SK-N-MC (cell line): Measurements from ENCODE around the gene HBQ1.
"Not testable (repeated sequence)": the region's sequence is repeated elsewhere in the genome, so short reads cannot be mapped to it uniquely, and the experiment has no call there.

Experiments
- EZH2 ChIP-seq: fragments of 200-600 bp; sonication (generic); IDR thresholded peaks from one replicate; pipeline ENCODE4 v1.6.1; 2017; ENCODE audit warnings: antibody characterized with exemption
- FOXP2 ChIP-seq: optimal IDR thresholded peaks from 2 replicates; pipeline ENCODE3; 2011; ENCODE audit warnings: mild to moderate bottlenecking, moderate library complexity; ENCODE audit not compliant: insufficient read depth; ENCODE audit errors: extremely low read length, control extremely low read depth
- POLR2AphosphoS5 ChIP-seq: IDR thresholded peaks from 2 replicates; pipeline ENCODE4 v1.6.1; 2012; ENCODE audit warnings: mild to moderate bottlenecking, low read depth, low read length, borderline replicate concordance

DNA sequence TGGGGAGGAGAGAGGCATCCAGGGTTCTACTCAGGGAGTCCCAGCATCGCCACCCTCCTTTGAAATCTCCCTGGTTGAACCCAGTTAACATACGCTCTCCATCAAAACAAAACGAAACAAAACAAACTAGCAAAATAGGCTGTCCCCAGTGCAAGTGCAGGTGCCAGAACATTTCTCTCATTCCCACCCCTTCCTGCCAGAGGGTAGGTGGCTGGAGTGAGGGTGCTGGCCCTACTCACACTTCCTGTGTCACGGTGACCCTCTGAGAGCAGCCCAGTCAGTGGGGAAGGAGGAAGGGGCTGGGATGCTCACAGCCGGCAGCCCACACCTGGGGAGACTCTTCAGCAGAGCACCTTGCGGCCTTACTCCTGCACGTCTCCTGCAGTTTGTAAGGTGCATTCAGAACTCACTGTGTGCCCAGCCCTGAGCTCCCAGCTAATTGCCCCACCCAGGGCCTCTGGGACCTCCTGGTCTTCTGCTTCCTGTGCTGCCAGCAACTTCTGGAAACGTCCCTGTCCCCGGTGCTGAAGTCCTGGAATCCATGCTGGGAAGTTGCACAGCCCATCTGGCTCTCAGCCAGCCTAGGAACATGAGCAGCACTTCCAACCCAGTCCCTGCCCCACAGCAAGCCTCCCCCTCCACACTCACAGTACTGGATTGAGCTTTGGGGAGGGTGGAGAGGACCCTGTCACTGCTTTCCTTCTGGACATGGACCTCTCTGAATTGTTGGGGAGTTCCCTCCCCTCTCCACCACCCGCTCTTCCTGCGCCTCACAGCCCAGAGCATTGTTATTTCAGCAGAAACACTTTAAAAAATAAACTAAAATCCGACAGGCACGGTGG is 6.1 kb upstream of the HBQ1 start:
- not testable (repeated sequence) for TF ChIP-seq EZH2, POLR2AphosphoS5, FOXP2
